Osteoblast (primary cell): ENCODE measurements around the gene PACC1. TPM values are rescaled to one million over a fixed set of nuclear protein-coding genes. Genes with fewer than 3 reads are reported as not detected.

ENCODE experiments used
- DNase-seq: peaks from one replicate; pipeline ENCODE4 v3.0.0; 2011; ENCODE audit warnings: low spot score, mixed read lengths; ENCODE audit not compliant: insufficient read length; ENCODE audit errors: missing footprints
- H2AFZ ChIP-seq: 2 replicates; pipeline ENCODE4 v1.6.0; 2011; ENCODE audit warnings: mild to moderate bottlenecking, low read length
- H3K27ac ChIP-seq: 2 replicates; pipeline ENCODE4 v1.5.1; 2011; ENCODE audit warnings: mild to moderate bottlenecking, low read depth, low read length, moderate library complexity
- H3K27me3 ChIP-seq: 2 replicates; pipeline ENCODE4 v1.6.0; 2012; ENCODE audit warnings: mild to moderate bottlenecking, control low read depth, inconsistent platforms, low read length, moderate library complexity; ENCODE audit not compliant: insufficient read depth
- H3K36me3 ChIP-seq: 2 replicates; pipeline ENCODE4 v1.5.1; 2011; ENCODE audit warnings: mild to moderate bottlenecking, low read length, control low read depth, moderate library complexity; ENCODE audit not compliant: insufficient read depth
- H3K4me1 ChIP-seq: 2 replicates; pipeline ENCODE4 v1.5.1; 2011; ENCODE audit warnings: mild to moderate bottlenecking, low read length, control low read depth, moderate library complexity; ENCODE audit not compliant: insufficient read depth
- H3K4me2 ChIP-seq: 2 replicates; pipeline ENCODE4 v1.6.0; 2011; ENCODE audit warnings: mild to moderate bottlenecking, low read length; ENCODE audit not compliant: insufficient read depth
- H3K4me3 ChIP-seq: fragments of 200-600 bp; sonication (generic); 3 replicates; pipeline ENCODE4 v1.5.1; 2012; ENCODE audit warnings: mild to moderate bottlenecking, low read length, inconsistent platforms; ENCODE audit not compliant: insufficient read depth
- H3K79me2 ChIP-seq: 2 replicates; pipeline ENCODE4 v1.6.0; 2012; ENCODE audit warnings: mild to moderate bottlenecking, low read length, control low read depth, inconsistent platforms; ENCODE audit not compliant: insufficient read depth
- H3K9me3 ChIP-seq: 2 replicates; pipeline ENCODE4 v1.5.1; 2011; ENCODE audit warnings: low read depth, low read length, control low read depth
- H4K20me1 ChIP-seq: 2 replicates; pipeline ENCODE4 v1.6.0; 2012; ENCODE audit warnings: mild to moderate bottlenecking, low read length, control low read depth; ENCODE audit not compliant: insufficient read depth
- total RNA-seq: library from RNA; depleted of rRNA; stranded (reverse); fragments of >200 nt; gene quantifications from 2 replicates; pipeline ENCODE4 v1.2.3, GENCODE V29; 2012
- TF ChIP-seq, protein P1 (sequence below): IDR thresholded peaks from 2 replicates; pipeline ENCODE4 v1.5.1; 2011; ENCODE audit warnings: mild to moderate bottlenecking, low read depth, low read length, moderate library complexity; ENCODE audit errors: extremely low read depth

The PACC1 gene
- total RNA-seq, 1 donor: 6.5 TPM

GRCh38 chr1:212430416-212430815, 15.7 kb upstream of the PACC1 start:
- no peak overlapping the region for H2AFZ ChIP-seq
- H3K4me1 ChIP-seq: peaks cover 8% of the 10 kb centered on the region
- TF ChIP-seq, protein P1, sequence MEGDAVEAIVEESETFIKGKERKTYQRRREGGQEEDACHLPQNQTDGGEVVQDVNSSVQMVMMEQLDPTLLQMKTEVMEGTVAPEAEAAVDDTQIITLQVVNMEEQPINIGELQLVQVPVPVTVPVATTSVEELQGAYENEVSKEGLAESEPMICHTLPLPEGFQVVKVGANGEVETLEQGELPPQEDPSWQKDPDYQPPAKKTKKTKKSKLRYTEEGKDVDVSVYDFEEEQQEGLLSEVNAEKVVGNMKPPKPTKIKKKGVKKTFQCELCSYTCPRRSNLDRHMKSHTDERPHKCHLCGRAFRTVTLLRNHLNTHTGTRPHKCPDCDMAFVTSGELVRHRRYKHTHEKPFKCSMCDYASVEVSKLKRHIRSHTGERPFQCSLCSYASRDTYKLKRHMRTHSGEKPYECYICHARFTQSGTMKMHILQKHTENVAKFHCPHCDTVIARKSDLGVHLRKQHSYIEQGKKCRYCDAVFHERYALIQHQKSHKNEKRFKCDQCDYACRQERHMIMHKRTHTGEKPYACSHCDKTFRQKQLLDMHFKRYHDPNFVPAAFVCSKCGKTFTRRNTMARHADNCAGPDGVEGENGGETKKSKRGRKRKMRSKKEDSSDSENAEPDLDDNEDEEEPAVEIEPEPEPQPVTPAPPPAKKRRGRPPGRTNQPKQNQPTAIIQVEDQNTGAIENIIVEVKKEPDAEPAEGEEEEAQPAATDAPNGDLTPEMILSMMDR: no peak
- peaks cover 13% of the 10 kb centered on the region for H3K79me2 ChIP-seq
- H3K27ac ChIP-seq: no peak overlapping the region
- H3K4me2 ChIP-seq: no peak overlapping the region
- H3K27me3 ChIP-seq: peaks cover 5% of the 10 kb centered on the region
- H3K4me3 ChIP-seq: no peak overlapping the region
- peak; percentile 88 for DNase-seq
- peaks cover 4% of the 10 kb centered on the region for H4K20me1 ChIP-seq
- H3K36me3 ChIP-seq: no peaks in the 10 kb centered on the region
- no peaks in the 10 kb centered on the region for H3K9me3 ChIP-seq

DNA sequence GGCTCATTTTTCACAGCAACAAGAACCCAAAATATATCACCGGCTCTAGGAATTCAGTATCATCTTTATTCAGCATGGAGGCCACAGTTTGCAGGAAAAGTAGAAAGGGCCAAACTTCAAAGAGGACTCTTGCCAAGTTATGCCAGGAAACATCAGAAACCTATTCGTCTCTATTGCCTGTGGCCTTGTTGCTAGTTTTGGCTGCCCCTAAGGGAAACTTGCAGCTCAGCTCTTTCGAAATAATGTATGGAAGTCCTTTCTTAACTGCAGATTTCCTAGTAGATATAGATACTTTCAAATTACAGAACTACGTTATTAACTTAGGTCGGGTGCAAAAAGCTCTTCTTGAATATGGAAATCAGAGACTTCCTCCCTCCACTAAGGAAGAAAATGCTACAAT, 13.8 kb upstream of the PACC1 start:
- H3K4me3 ChIP-seq: no peak overlapping the region
- peaks cover 21% of the 10 kb centered on the region for H3K27me3 ChIP-seq
- H3K4me1 ChIP-seq: peaks cover 6% of the 10 kb centered on the region
- H4K20me1 ChIP-seq: no peaks in the 10 kb centered on the region
- no peak for DNase-seq
- peaks cover 3% of the 10 kb centered on the region for H3K79me2 ChIP-seq
- H3K4me2 ChIP-seq: no peak overlapping the region
- no peaks in the 10 kb centered on the region for H3K9me3 ChIP-seq
- TF ChIP-seq, protein P1: no peak
- no peak overlapping the region for H3K27ac ChIP-seq
- no peak overlapping the region for H2AFZ ChIP-seq
- no peaks in the 10 kb centered on the region for H3K36me3 ChIP-seq

DNA sequence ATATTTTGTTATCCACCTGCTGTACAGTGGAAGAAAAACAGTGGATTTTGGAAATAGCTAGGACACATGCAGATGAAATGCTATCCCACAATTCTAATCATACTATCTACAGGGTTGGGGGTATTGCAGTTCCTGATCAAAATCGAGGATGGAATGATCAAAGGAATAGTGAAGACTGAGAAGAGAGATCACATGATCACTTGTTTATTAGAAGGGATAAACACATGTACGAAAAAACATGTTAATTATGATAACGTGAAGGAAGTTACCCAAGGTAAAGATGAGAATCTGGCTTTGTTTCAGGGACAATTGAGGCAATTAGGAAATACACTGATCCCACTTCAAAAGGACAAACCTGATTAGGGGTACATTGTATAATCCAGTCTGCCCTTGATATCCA, 9.2 kb upstream of the PACC1 start:
- Histone ChIP-seq H4K20me1 (no peaks in the 10 kb centered on the region), H3K4me3 (no peak overlapping the region), H3K36me3 (no peaks in the 10 kb centered on the region), H3K27ac (no peak overlapping the region), H3K9me3 (no peaks in the 10 kb centered on the region), H2AFZ (no peak overlapping the region), H3K27me3 (peaks cover 33% of the 10 kb centered on the region), H3K79me2 (no peaks in the 10 kb centered on the region), H3K4me1 (no peaks in the 10 kb centered on the region), H3K4me2 (no peak overlapping the region)
- no peak for DNase-seq
- TF ChIP-seq, protein P1: no peak

GRCh38 chr1:212421165-212421564, 6.5 kb upstream of the PACC1 start:
- no peak overlapping the region for H3K4me3 ChIP-seq

More at GRCh38 chr1:212421165-212421564, 6.5 kb upstream of the PACC1 start:
- H3K4me1 ChIP-seq: no peaks in the 10 kb centered on the region
- DNase-seq: no peak
- no peak overlapping the region for H3K27ac ChIP-seq
- TF ChIP-seq, protein P1: no peak
- peaks cover 28% of the 10 kb centered on the region for H3K27me3 ChIP-seq
- H3K36me3 ChIP-seq: no peaks in the 10 kb centered on the region
- no peak overlapping the region for H3K4me2 ChIP-seq
- no peaks in the 10 kb centered on the region for H3K9me3 ChIP-seq
- no peak overlapping the region for H2AFZ ChIP-seq
- no peaks in the 10 kb centered on the region for H4K20me1 ChIP-seq
- no peaks in the 10 kb centered on the region for H3K79me2 ChIP-seq
